ENCODE measurements around the gene DUOX2.
"Not testable (repeated sequence)": the region's sequence is repeated elsewhere in the genome, so short reads cannot be mapped to it uniquely, and the experiment has no call there.

The DUOX2 gene

DNA sequence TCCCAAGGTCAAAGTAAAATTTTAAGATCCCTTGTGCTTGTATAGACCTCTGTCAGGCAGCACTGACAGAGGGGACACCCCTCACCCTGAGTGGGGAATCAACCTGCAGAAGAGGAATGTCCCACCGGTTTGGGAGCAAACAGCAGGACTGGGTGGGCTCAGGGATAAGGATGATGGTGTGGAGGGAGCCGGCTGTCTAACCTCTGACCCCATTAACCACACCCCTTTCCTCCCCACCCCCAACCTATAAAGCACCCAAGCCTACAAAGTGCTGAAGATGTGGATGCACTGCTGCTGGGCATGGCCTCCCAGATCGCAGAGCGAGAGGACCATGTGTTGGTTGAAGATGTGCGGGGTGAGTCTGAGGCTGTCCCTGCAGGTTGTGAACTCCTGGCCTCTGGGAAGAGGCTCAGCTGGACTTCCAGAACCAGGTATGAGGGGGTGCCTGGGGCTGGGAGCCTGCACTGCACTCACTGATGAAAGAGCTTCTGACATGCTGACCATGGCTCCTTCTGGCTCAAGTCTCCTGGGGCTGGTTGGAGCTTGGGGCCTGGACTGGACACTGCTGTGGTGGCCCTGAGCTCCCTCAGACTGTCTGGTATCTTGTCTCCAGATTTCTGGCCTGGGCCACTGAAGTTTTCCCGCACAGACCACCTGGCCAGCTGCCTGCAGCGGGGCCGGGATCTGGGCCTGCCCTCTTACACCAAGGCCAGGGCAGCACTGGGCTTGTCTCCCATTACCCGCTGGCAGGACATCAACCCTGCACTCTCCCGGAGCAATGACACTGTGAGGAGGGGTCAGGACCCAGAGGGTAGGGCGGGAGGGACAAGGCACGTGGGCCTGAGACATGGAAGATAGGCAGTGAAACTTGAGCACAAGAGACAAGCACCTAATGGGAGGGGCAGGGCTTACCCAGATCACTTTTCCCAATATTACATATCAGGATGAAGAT is 25.1 kb upstream of the DUOX2 start:
- DNase-seq (ENCODE audit: low read depth, low spot score): no peak

DNA sequence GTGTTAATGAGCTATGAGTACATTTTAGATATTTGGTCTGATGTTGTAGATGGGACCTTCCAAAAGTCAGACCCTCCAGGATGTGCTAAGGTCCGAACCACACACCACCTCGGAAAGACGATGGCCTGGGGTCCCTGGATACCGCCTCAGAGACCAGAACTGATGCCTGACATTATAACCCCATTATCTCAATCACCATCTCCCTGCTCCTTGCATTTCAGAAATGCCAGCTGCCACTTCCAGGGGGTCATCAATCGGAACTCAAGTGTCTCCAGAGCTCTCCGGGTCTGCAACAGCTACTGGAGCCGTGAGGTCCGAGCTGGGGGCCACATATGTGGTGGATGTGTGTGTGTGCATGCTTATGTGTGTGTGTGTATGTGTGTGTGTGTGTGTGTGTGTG is 23.7 kb upstream of the DUOX2 start:
- DNase-seq (ENCODE audit: low read depth, low spot score): no peak

DNA sequence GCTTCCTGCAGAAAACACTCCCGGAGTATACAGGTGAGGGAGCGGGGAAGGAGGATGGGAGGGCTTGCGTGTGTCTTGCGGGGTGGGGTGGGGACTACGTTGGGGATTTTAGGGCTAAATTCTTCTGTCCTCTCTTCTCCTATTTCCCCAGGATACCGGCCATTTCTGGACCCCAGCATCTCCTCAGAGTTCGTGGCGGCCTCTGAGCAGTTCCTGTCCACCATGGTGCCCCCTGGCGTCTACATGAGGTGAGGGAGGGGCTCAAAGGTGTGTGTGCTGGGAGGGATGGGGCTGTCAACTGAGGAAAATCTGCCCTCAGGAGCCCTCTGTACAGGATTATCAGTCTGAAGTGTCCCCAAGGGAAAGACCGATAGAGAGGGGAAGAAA is 22.4 kb upstream of the DUOX2 start:
- DNase-seq (ENCODE audit: low read depth, low spot score): peak; percentile 32

DNA sequence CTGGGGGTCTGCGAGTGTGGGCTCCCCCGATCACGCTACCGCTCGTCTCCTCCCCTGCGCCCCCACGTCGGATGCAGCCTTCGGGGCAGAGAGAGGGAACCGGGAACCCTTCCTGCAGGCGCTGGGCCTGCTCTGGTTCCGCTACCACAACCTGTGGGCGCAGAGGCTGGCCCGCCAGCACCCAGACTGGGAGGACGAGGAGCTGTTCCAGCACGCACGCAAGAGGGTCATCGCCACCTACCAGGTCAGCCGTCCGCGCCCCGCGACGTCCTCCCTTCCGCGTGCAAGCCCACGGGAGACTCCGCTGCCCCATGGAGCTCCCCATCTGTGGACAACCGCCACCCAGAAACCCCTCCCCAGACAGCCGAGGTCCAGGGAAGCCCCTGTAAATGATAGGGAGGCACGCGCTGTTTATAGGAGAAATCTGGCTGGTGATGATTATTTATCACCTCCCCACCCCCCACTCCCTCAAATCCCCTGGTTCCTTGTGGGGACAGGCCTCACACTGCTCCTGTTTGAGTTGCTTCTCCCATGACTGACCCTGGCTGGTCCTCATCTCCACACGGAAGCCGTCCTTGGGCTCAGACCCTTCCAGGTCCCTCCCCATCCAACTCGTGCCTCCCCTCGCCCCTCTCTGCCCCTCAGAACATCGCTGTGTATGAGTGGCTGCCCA is 21.9 kb upstream of the DUOX2 start:
- not testable (repeated sequence) for DNase-seq (ENCODE audit: low read depth, low spot score)

DNA sequence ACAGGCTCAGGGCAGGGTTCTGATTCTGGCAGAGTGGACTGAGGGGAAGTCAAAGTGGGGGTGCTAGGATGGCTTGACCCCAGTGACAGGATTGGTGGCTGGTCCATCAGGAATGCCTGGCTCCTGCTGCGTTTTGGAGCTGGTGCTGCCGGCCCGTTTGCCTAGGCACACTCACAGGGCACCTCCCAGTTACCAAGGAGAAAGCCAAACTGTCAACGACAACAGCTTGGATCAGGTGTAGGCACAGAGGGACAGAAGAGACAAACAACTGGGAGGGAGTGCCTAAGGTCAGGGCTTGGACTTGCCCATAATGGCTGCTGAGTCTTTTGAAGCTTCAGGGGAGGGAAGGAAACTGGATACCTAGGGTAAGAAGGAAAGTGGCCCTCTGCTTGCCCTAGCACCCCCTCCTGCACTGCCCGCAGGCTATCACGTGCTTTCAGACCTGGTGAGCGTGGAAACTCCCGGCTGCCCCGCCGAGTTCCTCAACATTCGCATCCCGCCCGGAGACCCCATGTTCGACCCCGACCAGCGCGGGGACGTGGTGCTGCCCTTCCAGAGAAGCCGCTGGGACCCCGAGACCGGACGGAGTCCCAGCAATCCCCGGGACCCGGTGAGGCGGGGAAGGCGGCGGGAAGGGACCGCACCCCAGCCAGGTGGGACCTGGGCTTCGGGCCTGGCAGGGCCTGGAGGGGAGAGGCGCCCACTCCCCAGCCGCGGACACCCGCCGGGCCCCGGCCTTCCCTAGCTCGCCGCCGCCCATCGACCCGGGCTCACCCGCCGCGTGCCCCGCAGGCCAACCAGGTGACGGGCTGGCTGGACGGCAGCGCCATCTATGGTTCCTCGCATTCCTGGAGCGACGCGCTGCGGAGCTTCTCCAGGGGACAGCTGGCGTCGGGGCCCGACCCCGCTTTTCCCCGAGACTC is 21.0 kb upstream of the DUOX2 start:
- DNase-seq (ENCODE audit: low read depth, low spot score): peak; percentile 53

DNA sequence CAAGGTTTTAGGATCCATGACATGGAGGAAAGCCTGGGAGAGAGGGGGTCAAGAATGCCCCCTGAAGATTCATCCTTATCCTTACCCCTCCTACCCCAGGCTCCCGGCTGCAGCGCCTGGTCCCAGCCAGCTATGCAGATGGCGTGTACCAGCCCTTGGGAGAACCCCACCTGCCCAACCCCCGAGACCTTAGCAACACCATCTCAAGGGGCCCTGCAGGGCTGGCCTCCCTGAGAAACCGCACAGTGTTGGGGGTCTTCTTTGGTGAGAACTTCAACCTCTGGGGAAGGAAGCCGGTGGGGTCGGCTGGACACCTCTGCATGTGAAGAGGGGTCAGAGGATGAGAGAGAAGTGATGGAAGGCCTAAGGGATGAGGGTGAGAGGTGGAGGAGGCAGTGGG is 20.1 kb upstream of the DUOX2 start:
- DNase-seq (ENCODE audit: low read depth, low spot score): no peak

DNA sequence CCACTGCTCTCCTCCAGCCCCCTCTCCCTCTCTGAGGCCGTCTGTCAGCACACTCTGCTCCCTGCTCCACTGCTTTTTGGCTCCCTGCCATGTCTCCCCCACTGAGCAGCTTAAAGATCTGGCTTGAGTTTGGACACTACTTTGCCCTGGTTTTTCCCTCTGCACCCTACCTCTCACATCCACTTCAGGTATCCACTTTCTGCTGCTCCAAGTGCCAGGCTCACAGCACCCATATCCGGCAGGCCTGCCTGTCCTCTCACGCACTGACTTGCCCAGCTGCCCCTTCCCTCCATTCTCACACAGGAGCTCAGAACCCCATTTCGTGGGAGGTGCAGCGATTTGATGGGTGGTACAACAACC is 19.6 kb upstream of the DUOX2 start:
- no peak for DNase-seq (ENCODE audit: low read depth, low spot score)

DNA sequence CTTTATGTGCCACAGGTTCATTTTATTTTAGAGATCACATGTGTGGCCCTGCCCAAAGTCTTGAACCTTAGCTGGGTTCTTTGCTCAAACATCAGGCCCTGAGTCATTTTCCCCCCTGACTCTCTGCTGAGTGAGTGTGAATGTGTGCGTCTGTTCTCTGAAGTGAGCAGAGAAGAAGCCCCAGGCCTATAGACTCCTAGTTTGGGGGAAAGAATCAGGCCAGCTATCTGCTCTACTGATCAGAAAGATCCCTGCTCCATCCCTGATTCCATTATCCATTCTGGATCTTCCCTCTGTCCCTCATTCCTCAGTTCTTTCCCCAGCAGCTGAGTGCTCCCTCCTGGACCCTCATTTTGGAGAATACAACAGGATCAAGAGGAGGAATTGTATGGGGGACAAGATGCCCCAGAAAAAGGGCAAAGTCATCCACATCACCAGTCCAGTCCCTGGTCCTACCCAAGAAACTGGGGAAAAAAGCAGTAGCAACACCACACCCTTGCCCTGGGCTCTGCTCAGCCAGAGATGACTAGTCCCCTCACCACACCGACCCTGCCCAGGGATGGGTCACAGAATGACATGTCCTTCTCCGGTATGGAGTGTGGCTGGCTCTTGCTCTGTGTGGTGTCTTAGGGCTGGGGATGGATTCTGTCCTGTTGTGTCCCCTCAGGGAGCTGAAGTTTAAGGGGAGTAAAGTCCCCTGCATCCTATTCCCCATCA is 19.0 kb upstream of the DUOX2 start:
- no peak for DNase-seq (ENCODE audit: low read depth, low spot score)

DNA sequence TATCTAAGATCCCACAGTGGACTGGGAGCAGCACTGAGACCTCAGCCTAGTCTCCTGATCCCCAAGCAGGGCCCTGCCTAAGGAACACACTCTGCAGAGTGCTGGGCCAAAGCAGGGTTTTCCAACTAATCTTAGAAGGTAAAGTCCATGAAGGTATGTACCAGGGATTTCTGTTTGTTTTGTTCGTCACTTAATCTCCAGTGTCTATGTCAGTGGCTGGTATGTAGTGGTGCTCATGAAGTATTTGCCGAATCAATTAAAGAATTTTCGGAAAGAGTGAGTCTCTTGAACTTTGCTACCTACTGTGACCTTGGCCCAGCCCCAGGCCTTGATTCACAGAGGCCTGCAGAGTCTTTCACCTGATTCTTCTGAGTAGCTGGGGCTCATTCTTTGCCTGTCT is 17.5 kb upstream of the DUOX2 start:
- DNase-seq (ENCODE audit: low read depth, low spot score): no peak

GRCh38 chr15:45130291-45131000 is 16.5 kb upstream of the DUOX2 start:
- no peak for DNase-seq (ENCODE audit: low read depth, low spot score)

DNA sequence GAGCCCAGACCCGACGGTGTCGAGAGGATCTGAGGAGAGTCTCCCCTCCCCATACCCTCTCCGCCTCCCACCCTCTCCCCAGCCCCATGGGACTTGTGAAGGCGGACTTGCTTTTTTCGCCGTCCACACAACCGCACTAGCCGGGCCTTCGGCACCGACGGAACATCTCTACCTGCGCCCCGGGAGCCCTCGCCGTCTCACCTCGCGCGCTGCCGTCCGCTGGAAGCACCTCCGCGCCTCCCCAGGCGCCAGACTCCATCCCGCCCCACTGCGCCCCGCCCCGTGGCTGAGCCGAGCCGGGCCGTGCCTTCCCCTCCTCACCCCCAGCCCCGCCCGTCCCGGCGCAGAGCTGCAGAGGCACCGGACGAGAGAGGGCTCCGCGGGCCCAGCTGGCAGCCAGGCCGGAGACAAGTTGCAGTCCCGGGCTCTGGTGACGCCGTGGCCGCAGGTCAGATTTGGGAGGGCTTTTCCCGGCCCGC is 15.7 kb upstream of the DUOX2 start, which contains the start of the genes DUOX1 and DUOXA1:
DUOX1 (plus strand) TSS at position 344 of the 479 bp plus-strand sequence. CDS start 1,973 bp downstream, outside the sequence.
DUOXA1 (minus strand) TSS at position 229 of the 479 bp plus-strand sequence. CDS start 6,865 bp downstream, outside the sequence.
- DNase-seq (ENCODE audit: low read depth, low spot score): no peak

DNA sequence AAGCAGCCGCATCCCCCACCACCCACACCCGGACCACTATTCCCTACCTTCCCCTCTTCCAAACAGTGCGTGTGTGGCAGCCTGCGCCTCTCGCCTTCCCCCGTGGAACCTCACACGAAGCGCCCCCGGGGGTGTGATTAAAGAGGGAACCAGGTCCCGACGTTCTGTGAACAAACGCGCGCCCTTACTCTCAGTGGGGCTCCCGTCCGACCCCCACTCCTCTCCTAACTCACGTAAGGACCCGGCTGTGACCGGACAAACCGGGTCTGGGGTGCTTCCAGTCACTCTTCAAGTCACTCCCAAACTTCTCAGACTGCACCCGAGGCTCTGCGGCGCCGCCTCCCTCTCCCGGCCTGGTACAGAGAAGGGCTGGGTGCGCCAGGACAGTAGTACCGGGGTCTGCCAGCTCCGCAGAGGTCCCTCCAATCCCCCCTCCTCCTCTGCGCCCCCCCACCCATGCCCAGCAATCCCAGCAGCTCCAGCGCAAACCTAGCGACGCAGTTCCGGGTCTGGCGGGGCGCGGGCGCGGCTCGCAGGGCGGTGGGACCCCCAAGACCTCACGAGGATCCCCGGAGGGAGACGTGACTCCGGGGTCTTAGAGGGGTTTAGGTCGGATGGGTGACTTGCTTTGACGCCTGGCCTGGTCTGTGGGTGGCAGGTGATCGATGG is 15.1 kb upstream of the DUOX2 start:
- DNase-seq (ENCODE audit: low read depth, low spot score): no peak

DNA sequence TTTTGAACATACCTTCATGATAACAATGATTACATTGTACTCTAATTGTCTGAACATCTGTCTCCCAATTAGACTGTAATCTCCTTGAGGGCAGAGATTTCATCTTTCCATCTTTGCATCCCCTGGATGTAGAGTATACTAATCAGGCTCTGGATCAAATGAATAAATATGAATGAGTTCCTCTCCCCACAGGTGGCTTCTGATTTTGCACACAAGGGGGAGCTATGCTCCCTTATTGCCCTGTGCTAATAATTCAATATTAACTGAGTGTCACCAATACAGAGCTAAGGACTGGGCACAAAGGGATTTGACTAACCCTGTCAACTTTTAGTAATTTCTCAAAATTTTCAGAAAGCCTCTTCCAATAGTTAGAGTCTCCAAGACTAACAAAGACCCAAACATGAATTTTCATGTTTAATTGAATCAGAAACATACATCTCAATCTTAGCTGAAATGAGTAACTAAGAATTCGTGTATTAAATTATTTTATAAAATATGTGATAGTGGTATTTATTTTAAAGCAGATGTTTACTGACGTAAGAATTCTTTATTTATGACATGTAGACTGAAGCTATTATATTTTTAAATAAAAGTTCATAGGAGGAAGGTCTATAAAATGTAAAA is 12.7 kb upstream of the DUOX2 start:
- DNase-seq (ENCODE audit: low read depth, low spot score): no peak

DNA sequence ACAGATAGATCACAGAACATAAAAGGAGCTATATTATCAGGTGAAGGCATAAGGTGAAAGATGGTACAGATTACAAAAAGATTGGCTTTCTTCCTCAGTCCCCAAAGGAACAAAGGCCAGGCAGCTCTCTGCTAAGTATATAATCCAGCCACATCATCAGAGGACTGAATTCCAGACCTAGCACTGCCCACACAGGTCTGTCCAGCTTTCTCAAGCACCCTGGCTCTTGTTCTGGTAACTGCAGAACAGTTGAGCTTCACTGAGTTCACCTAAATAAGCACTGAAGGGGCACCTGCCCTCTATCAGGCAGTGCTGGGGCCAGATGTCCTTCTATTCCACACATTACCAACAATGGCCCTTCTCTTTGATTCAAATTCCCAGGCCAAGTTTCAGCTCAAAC is 9.4 kb upstream of the DUOX2 start:
- DNase-seq (ENCODE audit: low read depth, low spot score): no peak

- no peak for DNase-seq (ENCODE audit: low read depth, low spot score)
Measured at GRCh38 chr15:45122719-45123118, 8.7 kb upstream of the DUOX2 start.

- DNase-seq (ENCODE audit: low read depth, low spot score): peak; percentile 11
Measured at GRCh38 chr15:45121706-45122417, 7.9 kb upstream of the DUOX2 start.

DNA sequence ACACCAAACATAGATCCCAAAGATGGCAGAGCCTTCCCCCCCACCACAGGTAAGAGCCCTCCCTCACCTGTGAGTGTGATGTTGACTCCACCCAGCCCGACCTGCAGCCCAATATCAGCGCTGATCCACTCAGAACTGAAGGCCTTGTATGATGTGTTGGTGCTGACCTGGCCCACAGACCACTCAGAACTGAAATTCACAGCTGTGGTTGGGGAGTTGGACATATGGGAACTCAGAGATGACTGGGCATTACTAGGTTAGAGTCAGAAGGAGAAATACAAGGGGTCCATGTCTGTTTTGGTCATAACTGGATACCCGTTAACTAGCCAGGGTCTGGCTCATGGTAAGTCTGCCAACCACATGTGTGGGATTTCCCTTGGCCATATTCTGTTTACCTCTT is 7.0 kb upstream of the DUOX2 start:
- no peak for DNase-seq (ENCODE audit: low read depth, low spot score)

- DNase-seq (ENCODE audit: low read depth, low spot score): no peak
Measured at GRCh38 chr15:45120081-45120972, 6.4 kb upstream of the DUOX2 start.

All from ELF-1 (cell line).